ENCODE data around the gene NACC2.

Gene NACC2

GRCh38 chr9:136095070-136096058 is at the start of gene NACC2:
Gene NACC2 (minus strand): TSS chr9:136095289. CDS start chr9:136050521, 44,768 bp downstream.
- DNase-seq, result peak; percentile 22

GRCh38 chr9:136144450-136144849 is 49.4 kb upstream of the NACC2 start:
- no peak for DNase-seq

GRCh38 chr9:136143215-136144001 is 48.3 kb upstream of the NACC2 start:
- DNase-seq, result no peak

- no peak for DNase-seq
These were observed 47.7 kb upstream of the NACC2 start for GRCh38 chr9:136142859-136143214.

GRCh38 chr9:136142414-136142796 is 47.3 kb upstream of the NACC2 start:
- DNase-seq, result no peak

- DNase-seq, result no peak
These were observed 46.8 kb upstream of the NACC2 start for GRCh38 chr9:136141682-136142413.

GRCh38 chr9:136140966-136141365 is 45.9 kb upstream of the NACC2 start:
- DNase-seq, result no peak

- DNase-seq, result no peak
These were observed 45.0 kb upstream of the NACC2 start for GRCh38 chr9:136140046-136140445.

GRCh38 chr9:136138566-136138965 is 43.5 kb upstream of the NACC2 start:
- peak; percentile 78 for DNase-seq

GRCh38 chr9:136137321-136138265 is 42.5 kb upstream of the NACC2 start:
- DNase-seq, result no peak

- DNase-seq, result no peak
These were observed 41.2 kb upstream of the NACC2 start for GRCh38 chr9:136136127-136136925.

- DNase-seq, result no peak
These were observed 40.4 kb upstream of the NACC2 start for GRCh38 chr9:136135326-136136126.

- no peak for DNase-seq
These were observed 38.9 kb upstream of the NACC2 start for GRCh38 chr9:136133959-136134484.

- DNase-seq, result peak; percentile 6
These were observed 38.3 kb upstream of the NACC2 start for GRCh38 chr9:136133191-136133958.

GRCh38 chr9:136132512-136133050 is 37.5 kb upstream of the NACC2 start:
- DNase-seq, result no peak

- DNase-seq, result no peak
These were observed 36.8 kb upstream of the NACC2 start for GRCh38 chr9:136131629-136132511.

GRCh38 chr9:136129176-136129575 is 34.1 kb upstream of the NACC2 start:
- no peak for DNase-seq

GRCh38 chr9:136128436-136128835 is 33.3 kb upstream of the NACC2 start:
- no peak for DNase-seq
